Measurements from ENCODE around the gene CPLX3.

Gene CPLX3

DNA sequence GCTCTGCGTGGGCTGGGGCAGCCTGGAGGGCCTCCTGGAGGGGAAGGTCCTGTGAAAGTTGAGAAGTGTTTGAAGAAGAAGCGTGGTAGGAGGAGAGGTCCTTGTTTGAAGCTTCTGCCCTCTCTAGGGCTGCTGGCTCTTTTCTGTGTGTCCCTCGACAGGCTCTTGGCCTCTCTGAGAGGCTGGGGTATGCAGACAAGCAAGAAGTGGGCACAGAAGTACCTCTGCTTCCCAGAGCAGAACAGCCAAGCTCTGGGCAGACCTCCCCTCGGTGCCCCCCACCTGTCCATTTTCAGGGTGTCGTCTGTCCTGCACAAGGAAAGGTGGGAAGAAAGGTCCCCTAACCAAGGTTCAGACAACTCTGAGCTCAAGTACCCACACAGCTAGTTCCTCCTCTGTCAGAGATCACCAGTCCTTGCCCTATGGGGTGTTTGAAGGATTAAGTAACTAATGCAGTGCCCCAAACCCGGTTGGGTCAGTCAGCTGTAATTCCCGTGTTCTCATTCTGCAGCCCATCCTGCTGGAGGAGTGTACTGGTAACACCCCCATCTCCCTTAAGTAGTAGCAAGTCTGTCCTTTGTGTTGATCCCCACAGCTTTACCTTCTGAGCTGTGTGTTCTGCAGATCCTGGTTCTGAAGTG lies 38.3 kb upstream of the CPLX3 start:
- DNase-seq (ENCODE audit: low read depth in 4 of 4, low spot score in 1 of 4), result no peak

DNA sequence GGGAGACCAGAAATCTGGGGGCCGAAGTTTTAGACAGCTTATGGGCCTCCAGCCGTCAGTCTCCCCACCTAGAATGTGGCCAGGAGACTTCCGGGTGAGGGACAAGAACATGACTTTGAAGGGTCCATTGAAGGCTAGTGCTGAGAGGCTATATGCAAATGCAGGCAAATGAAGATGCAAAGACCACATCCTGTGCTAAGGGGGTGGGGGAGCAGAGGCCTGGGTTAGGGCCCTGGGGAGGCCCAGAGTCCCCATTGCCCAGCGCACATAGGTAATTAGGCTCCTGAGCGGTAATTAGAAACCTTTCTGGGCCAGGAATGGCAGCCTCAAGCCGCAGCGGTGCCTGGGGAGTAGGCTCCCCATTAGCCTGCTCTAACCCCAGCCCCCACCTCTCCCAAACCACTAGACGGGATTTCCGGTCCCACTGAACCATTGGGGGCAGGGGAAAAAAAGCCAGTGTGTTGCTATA lies 37.7 kb upstream of the CPLX3 start:
- no peak for DNase-seq (ENCODE audit: low read depth in 4 of 4, low spot score in 1 of 4)

DNA sequence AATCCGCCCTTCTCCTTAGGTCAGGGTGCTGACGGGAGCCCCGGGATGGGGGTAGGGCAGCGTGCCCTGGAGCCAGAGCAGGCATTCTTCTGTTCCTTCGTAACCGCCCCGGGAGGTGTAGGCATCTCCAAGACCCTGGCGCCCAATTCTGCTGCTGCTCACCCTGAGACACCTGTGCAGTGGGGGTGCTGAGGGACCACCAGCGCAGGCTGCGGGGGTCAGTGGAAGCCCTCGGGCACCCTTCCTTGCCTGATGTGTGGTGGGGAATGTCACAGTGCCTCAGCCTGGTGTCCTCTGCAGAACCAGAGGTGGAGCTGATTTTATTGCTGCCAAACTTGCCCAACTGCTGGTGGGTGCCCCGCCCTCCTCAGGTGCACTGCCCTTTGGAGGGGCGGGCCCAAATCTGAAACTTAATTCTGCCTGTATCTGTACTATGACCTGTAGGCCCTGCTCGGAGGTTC lies 37.2 kb upstream of the CPLX3 start:
- DNase-seq (ENCODE audit: low read depth in 4 of 4, low spot score in 1 of 4), result no peak

DNA sequence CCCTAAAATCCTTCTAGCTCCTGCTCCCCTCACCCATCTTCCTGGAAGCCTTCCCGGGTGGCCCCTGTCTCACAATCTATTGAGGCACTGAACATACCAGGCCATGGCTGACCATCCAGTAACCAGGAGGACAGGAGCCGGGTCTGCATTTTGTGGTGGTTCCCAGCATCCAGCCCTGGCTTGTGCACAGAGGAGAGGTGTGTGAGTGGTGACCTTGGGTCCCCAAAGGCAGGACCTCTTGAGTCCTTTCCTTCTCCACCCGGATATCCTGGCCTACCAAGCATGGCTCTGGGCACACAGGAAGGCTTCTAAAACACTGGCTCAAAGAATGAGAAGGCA lies 36.7 kb upstream of the CPLX3 start:
- DNase-seq (ENCODE audit: low read depth in 4 of 4, low spot score in 1 of 4), result no peak

DNA sequence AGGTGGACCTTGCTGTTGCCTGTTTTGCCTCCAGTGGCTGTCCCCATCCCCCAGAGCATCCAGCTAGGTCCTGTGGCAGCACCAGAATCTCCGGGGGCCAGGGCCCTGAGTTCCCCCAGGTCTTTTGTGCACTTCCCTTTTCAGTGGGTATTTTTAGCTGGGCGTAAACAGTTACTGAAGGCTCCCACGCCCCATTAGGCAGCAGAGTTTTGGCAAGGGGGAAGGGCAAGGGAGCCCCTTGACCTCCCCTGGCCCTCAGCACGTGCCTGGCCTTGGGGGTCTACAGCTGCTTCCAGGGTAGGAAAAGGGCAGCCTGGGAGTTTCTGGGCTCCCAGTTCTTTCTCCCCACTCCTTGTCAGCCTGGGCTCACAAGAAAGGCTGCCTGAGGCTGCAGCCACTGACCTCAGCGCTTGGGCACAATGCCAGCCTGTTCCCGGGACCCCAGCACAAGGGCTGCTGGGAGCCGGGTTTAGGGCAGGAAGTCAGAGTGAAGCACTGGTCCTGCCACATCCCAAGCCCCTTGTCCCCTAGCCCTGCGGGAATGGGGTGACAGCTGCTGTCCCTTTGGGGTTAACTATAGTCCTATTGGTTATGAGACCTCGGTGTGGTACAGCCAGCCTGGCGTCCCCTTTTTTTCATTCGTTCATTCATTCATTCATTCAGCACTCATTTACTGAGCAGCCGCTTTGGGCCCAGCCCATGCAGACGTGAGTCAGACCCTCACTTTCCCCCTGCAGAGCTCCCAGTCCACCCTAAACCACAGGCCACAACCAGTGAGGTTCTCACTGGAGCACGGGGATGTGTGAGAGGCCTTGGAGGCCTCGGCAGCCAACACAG lies 36.1 kb upstream of the CPLX3 start:
- no peak for DNase-seq (ENCODE audit: low read depth in 4 of 4, low spot score in 1 of 4)

DNA sequence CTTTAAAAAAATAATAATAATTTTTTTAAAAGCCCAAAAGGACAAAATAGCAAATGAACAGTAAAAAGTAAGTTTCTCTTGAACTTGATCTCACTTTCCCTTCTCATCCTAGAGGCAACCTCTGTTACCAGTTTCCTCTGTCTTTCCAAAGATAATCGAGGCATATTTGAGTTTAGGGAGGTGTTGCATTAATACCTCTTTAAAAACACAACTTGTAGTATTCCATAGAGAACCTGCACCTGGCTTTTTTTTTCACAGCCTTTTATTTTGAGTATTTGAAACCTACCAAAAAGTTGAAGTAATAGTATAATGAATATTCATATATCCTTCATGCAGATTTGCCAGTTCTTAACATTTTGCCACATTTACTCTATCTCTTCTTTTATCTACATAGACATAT lies 35.4 kb upstream of the CPLX3 start:
- no peak for DNase-seq (ENCODE audit: low read depth in 4 of 4, low spot score in 1 of 4)

DNA sequence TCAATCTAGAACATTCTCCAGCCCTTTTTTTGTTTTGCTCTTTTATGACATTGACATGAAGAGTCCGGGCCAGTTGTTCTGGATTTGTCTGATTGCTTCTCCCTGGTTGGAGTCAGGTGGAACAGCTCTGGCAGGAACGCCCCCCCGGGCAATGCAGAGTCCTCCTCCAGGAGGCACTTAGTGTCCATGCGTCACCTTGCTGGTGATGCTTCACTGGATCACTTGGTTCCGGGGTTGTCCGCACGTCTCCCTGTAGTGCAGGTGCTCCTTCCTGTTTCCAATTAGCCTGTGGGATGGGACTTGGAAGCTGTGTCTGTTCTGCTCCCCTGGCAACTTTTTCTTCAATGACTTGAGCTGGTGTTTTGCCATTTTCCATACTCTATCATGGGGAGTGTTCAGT lies 34.8 kb upstream of the CPLX3 start:
- no peak for DNase-seq (ENCODE audit: low read depth in 4 of 4, low spot score in 1 of 4)

DNA sequence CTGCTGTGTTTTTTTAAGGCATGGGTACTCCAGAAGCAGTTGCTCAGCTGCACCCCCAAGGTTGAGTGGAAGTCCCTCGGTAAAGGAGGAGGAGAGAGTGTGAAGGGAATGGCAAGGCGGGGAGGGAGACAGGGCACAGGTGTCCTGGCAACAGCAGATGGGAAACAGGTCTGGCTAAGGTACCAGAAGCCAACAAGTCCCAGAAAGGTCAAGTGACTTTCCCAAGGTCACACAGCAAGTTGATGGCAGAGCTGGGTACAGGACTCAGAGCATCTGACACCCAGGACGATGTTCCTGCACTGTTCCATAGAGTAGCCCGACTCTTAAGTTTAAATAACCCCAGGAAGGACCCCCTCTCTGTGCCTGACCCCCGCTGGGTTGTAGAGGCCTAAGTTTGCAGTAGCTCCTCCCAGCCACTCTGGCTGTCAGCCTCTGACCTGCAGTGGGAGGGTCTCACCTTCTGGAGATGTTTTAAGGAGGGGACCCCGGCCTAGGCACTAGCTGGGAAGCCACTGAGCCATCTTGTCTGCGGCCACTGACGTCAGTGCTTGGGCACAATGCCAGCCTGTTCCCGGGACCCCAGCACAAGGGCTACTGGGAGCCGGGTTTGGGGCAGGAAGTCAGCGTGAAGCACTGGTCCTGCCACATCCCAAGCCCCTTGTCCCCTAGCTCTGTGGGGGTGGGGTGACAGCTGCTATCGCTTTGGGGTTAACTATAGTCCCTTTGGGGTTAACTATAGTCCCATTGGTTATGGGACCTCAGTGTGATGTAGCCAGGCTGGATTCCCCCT lies 34.0 kb upstream of the CPLX3 start:
- DNase-seq (ENCODE audit: low read depth in 4 of 4, low spot score in 1 of 4), result no peak

DNA sequence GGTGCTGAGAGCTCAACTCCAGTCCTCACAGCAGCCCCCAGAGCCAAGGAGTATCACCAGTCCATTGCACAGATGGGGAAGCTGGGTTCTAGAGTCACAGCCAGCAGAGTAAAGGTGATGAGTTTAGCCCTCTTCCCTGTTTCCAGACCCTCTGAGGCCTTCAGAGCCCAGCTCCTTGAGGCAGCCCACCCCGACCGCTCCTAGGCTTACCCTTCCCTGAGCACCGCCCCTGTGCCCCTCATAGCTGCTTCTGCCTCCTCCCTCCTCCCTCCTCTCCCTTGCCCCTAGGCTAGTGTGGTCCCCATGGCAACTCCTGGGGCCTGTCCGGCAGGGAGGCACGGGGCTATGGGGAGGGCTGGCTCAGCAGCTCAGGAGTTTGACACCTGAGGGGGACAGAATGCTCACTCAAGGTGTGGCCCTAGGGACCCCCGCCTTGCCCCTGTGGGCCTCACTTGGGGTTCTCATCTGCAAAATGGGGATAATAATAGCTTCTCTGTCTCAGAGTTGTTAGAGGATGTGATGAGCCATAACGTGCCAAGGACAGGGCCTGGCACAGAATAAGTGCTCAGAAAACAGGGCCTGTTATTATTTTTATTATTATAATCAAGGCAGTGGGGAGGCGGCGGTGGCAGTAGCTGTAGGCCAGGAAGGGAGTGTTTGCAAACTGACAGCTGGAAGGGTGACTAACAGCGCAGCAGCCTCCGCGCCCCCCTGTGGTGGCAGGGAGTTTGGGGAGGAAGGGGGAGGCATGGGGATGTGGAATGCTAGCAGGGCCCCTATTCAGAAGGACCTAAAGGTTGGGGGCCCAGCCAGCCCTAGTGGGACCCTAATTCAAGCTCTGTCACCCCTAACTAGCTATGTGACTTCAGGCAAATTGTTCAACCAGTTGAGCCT lies 33.0 kb upstream of the CPLX3 start:
- DNase-seq (ENCODE audit: low read depth in 4 of 4, low spot score in 1 of 4), result peak in 1 of 4 experiments; percentile 57

DNA sequence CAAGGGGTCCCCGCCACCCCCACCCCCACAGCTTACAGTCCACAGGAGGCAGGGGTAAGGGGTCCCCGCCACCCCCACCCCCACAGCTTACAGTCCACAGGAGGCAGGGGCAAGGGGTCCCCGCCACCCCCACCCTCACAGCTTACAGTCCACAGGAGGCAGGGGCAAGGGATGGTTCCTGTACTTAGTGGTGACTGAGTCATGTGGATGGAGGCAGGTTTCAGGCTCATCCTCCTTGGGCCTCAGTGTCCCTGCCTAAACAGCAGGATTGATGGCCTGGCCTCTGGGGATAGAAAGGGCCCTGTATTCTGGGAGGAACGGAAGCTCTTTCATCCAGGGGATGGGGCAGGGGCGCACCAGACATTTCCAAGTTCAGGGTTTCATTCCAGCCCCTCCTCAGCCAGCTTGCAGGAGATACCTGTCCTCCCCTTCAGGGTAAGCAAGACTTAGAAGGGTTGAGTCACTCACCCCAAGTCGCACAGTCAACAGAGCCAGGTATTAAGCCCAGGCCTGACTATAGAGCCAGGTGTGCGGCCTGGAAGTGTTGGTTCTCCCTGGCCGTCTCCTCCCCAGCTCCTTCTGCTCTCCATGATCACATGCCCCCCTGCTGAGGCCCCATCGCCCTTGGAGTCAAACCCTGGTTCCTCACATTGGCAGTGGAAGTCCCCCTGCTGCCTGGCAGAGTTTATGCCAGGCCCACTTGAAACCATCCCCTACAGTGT lies 32.0 kb upstream of the CPLX3 start:
- no peak for DNase-seq (ENCODE audit: low read depth in 4 of 4, low spot score in 1 of 4)

DNA sequence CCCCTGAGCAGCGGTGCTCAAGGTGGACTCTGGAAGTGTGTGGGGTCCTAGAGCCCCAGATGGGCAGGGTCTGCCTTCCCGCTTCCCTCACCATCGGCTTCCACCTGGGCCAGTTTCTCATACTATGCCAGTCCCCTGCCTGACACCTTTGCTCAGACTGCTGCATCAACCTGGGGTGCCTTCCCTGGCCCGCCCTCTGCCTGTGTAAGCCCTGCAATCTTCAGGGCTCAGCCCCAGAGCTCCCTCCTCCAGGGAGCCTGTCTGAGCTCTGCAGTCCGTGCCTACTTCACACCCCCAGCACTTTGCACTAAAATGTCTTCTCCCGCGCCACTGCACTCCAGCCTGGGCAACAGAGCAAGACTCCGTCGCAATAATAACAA lies 31.5 kb upstream of the CPLX3 start:
- no peak for DNase-seq (ENCODE audit: low read depth in 4 of 4, low spot score in 1 of 4)

DNA sequence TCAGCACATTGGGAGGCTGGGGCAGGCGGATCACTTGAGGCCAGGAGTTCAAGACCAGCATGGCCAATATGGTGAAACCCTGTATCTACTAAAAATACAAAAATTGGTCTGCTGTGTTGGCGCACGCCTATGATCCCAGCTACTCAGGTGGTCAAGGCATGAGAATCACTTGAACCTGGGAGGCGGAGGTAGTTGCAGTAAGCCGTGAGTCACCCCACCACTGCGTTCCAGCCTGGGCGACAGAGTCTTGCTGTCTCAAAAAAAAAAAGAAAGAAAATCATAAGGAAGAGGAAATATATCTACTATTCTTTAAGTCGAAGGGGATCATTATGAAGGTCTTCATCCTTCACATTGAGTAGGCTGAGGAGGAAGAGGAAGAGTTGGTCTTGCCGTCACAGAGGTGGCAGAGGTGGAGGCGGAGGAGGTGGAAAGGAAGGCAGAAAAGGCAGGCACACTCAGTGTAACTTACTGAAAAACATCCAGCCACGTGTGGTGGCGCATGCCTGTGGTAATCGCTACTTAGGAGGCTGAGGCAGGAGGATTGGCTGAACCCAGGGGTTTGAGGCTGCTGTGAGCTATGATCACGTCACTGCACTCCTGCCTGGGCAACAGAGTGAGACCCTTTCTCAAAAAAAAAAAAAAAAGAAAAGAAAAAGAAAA lies 30.3 kb upstream of the CPLX3 start:
- no peak for DNase-seq (ENCODE audit: low read depth in 4 of 4, low spot score in 1 of 4)

DNA sequence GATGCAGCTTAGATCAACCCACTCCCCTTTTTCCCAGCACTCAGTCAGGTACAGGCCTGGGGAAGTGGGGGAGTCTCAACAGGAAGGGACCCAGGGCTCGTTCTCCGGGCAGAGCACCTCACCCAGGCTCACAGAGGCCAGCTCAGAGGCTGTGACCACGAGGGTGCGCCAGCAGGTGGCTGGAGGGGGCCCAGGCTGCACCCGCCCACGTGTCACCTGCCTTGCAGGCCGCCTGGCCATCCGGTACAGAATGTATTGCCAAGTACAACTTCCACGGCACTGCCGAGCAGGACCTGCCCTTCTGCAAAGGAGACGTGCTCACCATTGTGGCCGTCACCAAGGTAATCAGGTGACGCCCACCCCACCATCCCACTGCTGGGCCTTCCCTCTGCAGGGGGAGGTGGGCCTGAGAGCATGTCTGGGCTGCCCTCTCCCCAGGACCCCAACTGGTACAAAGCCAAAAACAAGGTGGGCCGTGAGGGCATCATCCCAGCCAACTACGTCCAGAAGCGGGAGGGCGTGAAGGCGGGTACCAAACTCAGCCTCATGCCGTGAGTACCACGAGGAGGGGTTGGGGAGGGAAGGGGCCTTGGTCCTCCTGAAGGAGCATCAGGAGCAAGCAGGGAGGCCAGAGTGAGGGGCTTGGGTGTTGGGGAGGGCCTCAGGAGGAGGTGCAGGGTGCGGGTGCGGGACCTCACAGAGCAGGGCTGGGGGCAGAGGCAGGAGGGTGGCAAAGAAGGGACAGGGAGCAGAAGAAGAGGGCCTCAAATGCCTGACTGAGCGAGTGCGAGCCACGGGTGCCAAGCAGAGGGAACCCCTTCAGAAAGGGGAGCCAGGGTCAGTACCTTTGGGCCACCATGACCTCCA lies 27.8 kb upstream of the CPLX3 start:
- no peak for DNase-seq (ENCODE audit: low read depth in 4 of 4, low spot score in 1 of 4)

DNA sequence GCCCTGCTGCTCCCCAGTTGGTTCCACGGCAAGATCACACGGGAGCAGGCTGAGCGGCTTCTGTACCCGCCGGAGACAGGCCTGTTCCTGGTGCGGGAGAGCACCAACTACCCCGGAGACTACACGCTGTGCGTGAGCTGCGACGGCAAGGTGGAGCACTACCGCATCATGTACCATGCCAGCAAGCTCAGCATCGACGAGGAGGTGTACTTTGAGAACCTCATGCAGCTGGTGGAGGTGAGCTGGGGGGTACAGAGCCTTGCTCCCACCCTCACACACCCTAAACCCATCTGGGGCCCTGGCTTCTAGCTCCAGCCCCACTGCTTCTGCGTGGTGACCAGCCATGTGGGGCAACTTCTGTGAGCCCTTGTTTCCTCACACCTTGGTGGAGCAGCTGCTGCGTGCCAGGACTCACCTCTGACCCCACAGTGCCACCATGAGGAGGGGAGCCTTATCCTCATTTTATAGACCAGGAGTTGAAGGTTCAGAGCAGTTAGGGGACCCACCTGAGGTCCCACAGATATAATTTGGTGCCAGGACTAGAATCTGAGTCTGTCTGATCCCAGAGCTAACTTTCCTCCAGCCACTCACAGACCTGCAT lies 27.1 kb upstream of the CPLX3 start:
- DNase-seq (ENCODE audit: low read depth in 4 of 4, low spot score in 1 of 4), result no peak

DNA sequence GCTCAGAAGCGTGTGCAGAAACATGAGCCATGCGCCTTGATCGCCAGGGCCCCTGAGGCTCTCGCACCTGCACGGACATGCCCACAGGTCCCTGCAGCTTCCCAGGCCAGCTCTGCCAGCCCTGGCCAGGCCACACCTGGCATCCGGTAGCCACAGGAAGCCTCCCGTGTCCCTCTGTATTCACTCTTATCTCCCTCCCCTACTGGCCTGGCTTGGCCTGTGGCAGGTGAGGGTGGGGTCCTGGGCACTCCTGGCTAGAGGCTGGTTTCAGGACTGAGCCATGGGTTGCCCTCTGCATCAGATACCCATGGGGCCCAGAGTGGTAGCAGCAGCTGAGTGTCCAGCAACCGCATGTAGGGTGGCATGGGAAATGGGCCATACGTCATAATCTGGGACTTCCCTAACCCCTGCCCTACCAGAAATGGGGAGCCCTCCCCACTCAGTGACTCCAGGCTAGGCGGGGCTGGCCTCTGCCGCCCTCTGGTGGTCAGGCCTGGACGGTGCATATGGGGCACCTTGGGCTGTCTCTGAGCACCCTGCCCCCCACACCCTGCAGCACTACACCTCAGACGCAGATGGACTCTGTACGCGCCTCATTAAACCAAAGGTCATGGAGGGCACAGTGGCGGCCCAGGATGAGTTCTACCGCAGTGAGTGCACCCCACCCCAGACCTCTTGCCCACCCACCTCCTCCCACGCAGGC lies 26.4 kb upstream of the CPLX3 start:
- peak; percentile 65 to 79 (median 75) for DNase-seq (ENCODE audit: low read depth in 4 of 4, low spot score in 1 of 4)

DNA sequence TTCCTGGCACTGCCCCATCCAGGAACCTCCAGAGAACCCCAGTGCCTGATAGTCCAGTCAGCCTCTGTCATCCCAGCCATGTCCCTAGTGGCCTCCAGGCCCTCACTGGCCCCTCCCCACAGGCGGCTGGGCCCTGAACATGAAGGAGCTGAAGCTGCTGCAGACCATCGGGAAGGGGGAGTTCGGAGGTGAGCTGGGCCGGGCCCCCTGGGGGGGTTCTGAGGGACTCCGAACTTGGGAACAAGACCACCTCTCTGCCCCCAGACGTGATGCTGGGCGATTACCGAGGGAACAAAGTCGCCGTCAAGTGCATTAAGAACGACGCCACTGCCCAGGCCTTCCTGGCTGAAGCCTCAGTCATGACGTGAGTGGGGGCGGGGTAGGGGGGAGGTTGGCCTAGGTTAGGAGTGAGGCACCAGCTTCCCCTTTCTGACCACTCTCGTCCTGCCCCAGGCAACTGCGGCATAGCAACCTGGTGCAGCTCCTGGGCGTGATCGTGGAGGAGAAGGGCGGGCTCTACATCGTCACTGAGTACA lies 25.8 kb upstream of the CPLX3 start:
- DNase-seq (ENCODE audit: low read depth in 4 of 4, low spot score in 1 of 4), result no peak

DNA sequence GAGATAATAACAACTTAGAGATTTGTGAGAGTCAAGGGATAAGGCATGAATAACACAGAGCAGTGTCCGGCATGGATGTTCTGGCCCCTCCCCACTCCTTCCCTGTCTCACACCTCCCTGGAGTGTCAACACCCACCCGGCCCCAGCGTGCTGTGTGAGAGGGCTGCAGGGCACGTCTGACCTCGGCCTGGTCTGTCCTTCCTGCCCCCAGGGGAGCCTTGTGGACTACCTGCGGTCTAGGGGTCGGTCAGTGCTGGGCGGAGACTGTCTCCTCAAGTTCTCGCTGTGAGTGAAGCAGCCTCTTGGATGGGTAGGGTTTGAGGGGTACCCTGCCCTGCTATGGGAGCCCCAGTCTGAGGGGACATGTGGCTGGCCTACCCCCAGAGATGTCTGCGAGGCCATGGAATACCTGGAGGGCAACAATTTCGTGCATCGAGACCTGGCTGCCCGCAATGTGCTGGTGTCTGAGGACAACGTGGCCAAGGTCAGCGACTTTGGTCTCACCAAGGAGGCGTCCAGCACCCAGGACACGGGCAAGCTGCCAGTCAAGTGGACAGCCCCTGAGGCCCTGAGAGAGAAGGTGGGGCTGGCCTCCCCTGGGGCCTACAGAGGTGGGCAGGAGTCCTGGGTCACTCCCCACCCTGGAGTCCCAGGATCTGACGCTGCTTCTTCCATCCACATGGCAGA lies 25.0 kb upstream of the CPLX3 start:
- DNase-seq (ENCODE audit: low read depth in 4 of 4, low spot score in 1 of 4), result no peak
